IMR-90 (cell line): Measurements from ENCODE around the gene AKR1A1. TPM values are rescaled to one million over a fixed set of nuclear protein-coding genes. Genes with fewer than 3 reads are reported as not detected.

Experiments
- ATAC-seq: fragments of 200-7000 bp; cut with Tn5 transposase; 2 replicates; pipeline ENCODE4 v1.9.1; 2020; ENCODE audit warnings: low read depth, mild to moderate bottlenecking, moderate library complexity
- BruUV-seq: library from RNA; stranded (reverse); fragments of 400-500 nt; replicated peaks from 2 replicates; lab custom pipeline; 2021; lab: Mats Ljungman, UMichigan
- CTCF ChIA-PET: fragments of 300-600 bp; formaldehyde crosslinking; extraction: SDS; loops from one replicate; lab custom pipeline; 2021; ENCODE audit warnings: antibody characterized with exemption; lab: Yijun Ruan, JAX
- POLR2A ChIA-PET: fragments of 300-600 bp; sonication (Branson Sonifier 250); formaldehyde crosslinking; loops from one replicate; lab custom pipeline; 2022; ENCODE audit warnings: antibody characterized with exemption; ENCODE audit not compliant: unreplicated experiment; lab: Charles Lee
- DNase-seq: peaks from one replicate; pipeline ENCODE4 v3.0.0; 2013
- H2AFZ ChIP-seq: replicated peaks from 2 replicates; pipeline ENCODE3; 2013; ENCODE audit warnings: low read length, mild to moderate bottlenecking; ENCODE audit not compliant: poor library complexity
- H2AK5ac ChIP-seq: 2 replicates; pipeline ENCODE4 v1.6.1; 2013; ENCODE audit warnings: low read depth, low read length, inconsistent platforms
- H2AK9ac ChIP-seq: replicated peaks from 2 replicates; pipeline ENCODE3; 2013; ENCODE audit warnings: mild to moderate bottlenecking, low read depth, low read length, moderate library complexity; ENCODE audit not compliant: poor library complexity
- H2BK120ac ChIP-seq: 2 replicates; pipeline ENCODE4 v1.6.1; 2013; ENCODE audit warnings: low read depth, low read length, inconsistent platforms
- H2BK15ac ChIP-seq: 3 replicates; pipeline ENCODE4 v1.6.1; 2013; ENCODE audit warnings: low read depth, low read length, inconsistent platforms
- H2BK20ac ChIP-seq: 2 replicates; pipeline ENCODE4 v1.6.1; 2013; ENCODE audit warnings: low read depth, mild to moderate bottlenecking, inconsistent platforms, low read length, moderate library complexity
- H2BK5ac ChIP-seq: 2 replicates; pipeline ENCODE4 v1.6.1; 2013; ENCODE audit warnings: mild to moderate bottlenecking, low read depth, low read length, inconsistent platforms; ENCODE audit not compliant: poor library complexity, severe bottlenecking
- H3K14ac ChIP-seq: replicated peaks from 2 replicates; pipeline ENCODE4 v1.6.1; 2013; ENCODE audit warnings: low read depth, low read length, inconsistent platforms
- H3K18ac ChIP-seq: 2 replicates; pipeline ENCODE4 v1.6.1; 2013; ENCODE audit warnings: low read depth, low read length, control low read depth
- H3K23ac ChIP-seq: 2 replicates; pipeline ENCODE4 v1.6.1; 2013; ENCODE audit warnings: low read depth, low read length, inconsistent platforms
- H3K27ac ChIP-seq: 2 replicates; pipeline ENCODE4 v1.5.1; 2013; ENCODE audit warnings: mild to moderate bottlenecking, control low read depth, low read length; ENCODE audit not compliant: insufficient read depth
- H3K27me3 ChIP-seq: 2 replicates; pipeline ENCODE4 v1.6.1; 2013; ENCODE audit warnings: low read length; ENCODE audit not compliant: control insufficient read depth, insufficient read depth
- H3K36me3 ChIP-seq: 2 replicates; pipeline ENCODE4 v1.6.1; 2013; ENCODE audit warnings: low read length, mixed read lengths; ENCODE audit not compliant: control insufficient read depth, insufficient read depth
- H3K4ac ChIP-seq: 2 replicates; pipeline ENCODE4 v1.6.1; 2013; ENCODE audit warnings: low read depth, low read length, inconsistent platforms
- H3K4me1 ChIP-seq: 2 replicates; pipeline ENCODE4 v1.6.1; 2013; ENCODE audit warnings: low read length, mixed read lengths; ENCODE audit not compliant: control insufficient read depth, insufficient read depth
- H3K4me2 ChIP-seq: 2 replicates; pipeline ENCODE4 v1.6.1; 2013; ENCODE audit warnings: low read depth, mild to moderate bottlenecking, control low read depth, low read length, moderate library complexity
- H3K4me3 ChIP-seq: 2 replicates; pipeline ENCODE4 v1.5.1; 2013; ENCODE audit warnings: low read depth, mild to moderate bottlenecking, control low read depth, low read length, moderate library complexity; ENCODE audit not compliant: insufficient read depth
- H3K56ac ChIP-seq: 2 replicates; pipeline ENCODE4 v1.6.1; 2013; ENCODE audit warnings: low read length, inconsistent platforms; ENCODE audit not compliant: insufficient read depth; ENCODE audit errors: extremely low read depth
- H3K79me1 ChIP-seq, 2 experiments: 2 replicates each; pipeline ENCODE4 v1.6.1; 2013; ENCODE audit warnings: low read length in 2 of 2, inconsistent platforms in 1 of 2, low read depth in 1 of 2
- H3K9ac ChIP-seq: 2 replicates; pipeline ENCODE4 v1.6.1; 2013; ENCODE audit warnings: low read depth, low read length, control low read depth
- H3K9me1 ChIP-seq: 2 replicates; pipeline ENCODE4 v1.6.1; 2013; ENCODE audit warnings: low read length, inconsistent platforms; ENCODE audit not compliant: insufficient read depth
- H3K9me3 ChIP-seq: 2 replicates; pipeline ENCODE4 v1.6.1; 2013; ENCODE audit warnings: low read length; ENCODE audit not compliant: control insufficient read depth, insufficient read depth
- H4K20me1 ChIP-seq: 2 replicates; pipeline ENCODE4 v1.6.1; 2013; ENCODE audit warnings: low read length, inconsistent platforms; ENCODE audit not compliant: insufficient read depth
- H4K5ac ChIP-seq: 2 replicates; pipeline ENCODE4 v1.6.1; 2013; ENCODE audit warnings: mild to moderate bottlenecking, low read depth, low read length, control low read depth
- H4K8ac ChIP-seq, 2 experiments: 2 replicates each; pipeline ENCODE4 v1.6.1; 2013; ENCODE audit warnings: low read depth in 2 of 2, low read length in 2 of 2, control low read depth in 1 of 2, inconsistent platforms in 1 of 2
- H4K91ac ChIP-seq: 2 replicates; pipeline ENCODE4 v1.6.1; 2013; ENCODE audit warnings: low read depth, low read length, inconsistent platforms; ENCODE audit not compliant: insufficient read depth
- CTCF ChIP-seq: conservative IDR thresholded peaks from 2 replicates; pipeline ENCODE4 v1.5.1; 2012; ENCODE audit warnings: mild to moderate bottlenecking, low read depth, low read length, improper control_type of control experiment
- ELK1 ChIP-seq: fragments of 150-350 bp; IDR thresholded peaks from 2 replicates; pipeline ENCODE4 v1.6.1; 2016; ENCODE audit warnings: low read depth, mild to moderate bottlenecking, low read length, moderate library complexity, borderline replicate concordance
- MAFK ChIP-seq: IDR thresholded peaks from 2 replicates; pipeline ENCODE4 v1.6.1; 2012; ENCODE audit warnings: low read depth, low read length, improper control_type of control experiment
- RAD21 ChIP-seq: IDR thresholded peaks from 2 replicates; pipeline ENCODE4 v1.6.1; 2012; ENCODE audit warnings: low read length, improper control_type of control experiment
- RCOR1 ChIP-seq: IDR thresholded peaks from 2 replicates; pipeline ENCODE4 v1.6.1; 2012; ENCODE audit warnings: mild to moderate bottlenecking, low read length, improper control_type of control experiment; ENCODE audit not compliant: insufficient replicate concordance
- SMC3 ChIP-seq: fragments of 150-350 bp; IDR thresholded peaks from 2 replicates; pipeline ENCODE4 v1.6.1; 2016; ENCODE audit warnings: low read depth, mild to moderate bottlenecking, antibody characterized with exemption, low read length, moderate library complexity
- WGBS, 2 experiments: methylation state at CpG; one replicate each; pipeline versions ENCODE4 v1.1.5 to v1.1.7; 2013; ENCODE audit warnings: missing lambda C conversion rate in 2 of 2; ENCODE audit not compliant: insufficient read length in 1 of 2; ENCODE audit errors: extremely low coverage in 2 of 2; 5-methylcytosine and 5-hydroxymethylcytosine counted together
- dilution Hi-C: fragments of 300-500 bp; cut with HindIII; formaldehyde crosslinking; loops from one replicate; pipeline ENCODE4 v1.14.3; 2018; ENCODE audit warnings: low sequenced_read_pairs; ENCODE audit not compliant: unreplicated experiment
- in situ Hi-C: fragments of 300-500 bp; cut with MboI; formaldehyde crosslinking; loops from 3 replicates; pipeline ENCODE4 v1.14.3; 2019; ENCODE audit warnings: low sequenced_read_pairs, inconsistent platforms, mixed read lengths
- intact Hi-C: fragments of 100-400 bp; cut with micrococcal nuclease; formaldehyde crosslinking; loops from 2 replicates; pipeline ENCODE4 v1.10.0; 2022
- polyA plus RNA-seq, 3 experiments: library from polyadenylated mRNA; depleted of rRNA; stranded (reverse); fragments of >200 nt; gene quantifications; 2 replicates each; pipeline ENCODE4 v1.2.3, GENCODE V29; 2012; ENCODE audit warnings: low replicate concordance in 1 of 3
- total RNA-seq: library from RNA; depleted of rRNA; stranded (reverse); fragments of >200 nt; gene quantifications from 2 replicates; pipeline ENCODE4 v1.2.3, GENCODE V29; 2012

Gene AKR1A1
- total and polyA plus RNA-seq, 2 of the 4 experiments (the other 2 are of a cell fraction): 141 to 151 TPM

GRCh38 chr1:45542591-45542990, 8.0 kb upstream of the AKR1A1 start:
- no peak overlapping the region for H2AFZ ChIP-seq
- intact Hi-C loops: no loop called here
- H3K27ac ChIP-seq: no peak overlapping the region
- no peak overlapping the region for H2BK120ac ChIP-seq
- no peaks in the 10 kb centered on the region for H3K9me3 ChIP-seq
- H2AK9ac ChIP-seq: no peak overlapping the region
- ATAC-seq (no peak), DNase-seq (no peak)
- H4K8ac ChIP-seq: no peak overlapping the region
- in situ Hi-C loops: no loop called here
- no peaks in the 10 kb centered on the region for H3K36me3 ChIP-seq
- H3K23ac ChIP-seq: 0 out of 2 replicates have a peak overlapping the region, but pooled peaks have one; percentile 11
- no peaks in the 10 kb centered on the region for H3K79me1 ChIP-seq
- H4K91ac ChIP-seq: no peak overlapping the region
- H3K18ac ChIP-seq: no peak overlapping the region
- H3K56ac ChIP-seq: no peak overlapping the region
- H3K4me1 ChIP-seq: no peaks in the 10 kb centered on the region
- no peak overlapping the region for H2BK20ac ChIP-seq
- no peak overlapping the region for H3K14ac ChIP-seq
- TF ChIP-seq ELK1: no peak
- no peak for TF ChIP-seq RAD21
- TF ChIP-seq RCOR1: no peak
- TF ChIP-seq MAFK: no peak
- TF ChIP-seq CTCF: no peak
- no peak for TF ChIP-seq SMC3
- H3K4me3 ChIP-seq: no peak overlapping the region
- no peak overlapping the region for H2BK15ac ChIP-seq
- H3K9me1 ChIP-seq: no peaks in the 10 kb centered on the region
- ChIA-PET POLR2A (interaction anchor here (0.6 kb wide), 1 partner anchor 12 kb away, joined by 16 read pairs; no protein-coding TSS in a partner anchor), CTCF (no interaction called here)
- no peak overlapping the region for H2AK5ac ChIP-seq
- no peaks in the 10 kb centered on the region for H4K20me1 ChIP-seq
- peaks cover 2% of the 10 kb centered on the region; the same call in 1 of the 2 replicates for H3K27me3 ChIP-seq
- H3K4me2 ChIP-seq: no peak overlapping the region
- no peak overlapping the region for H3K9ac ChIP-seq
- dilution Hi-C loops: no loop called here
- no CpG with 5 or more reads among the region's 4 CpGs for WGBS, 2 experiments
- no peak overlapping the region for H4K5ac ChIP-seq
- BruUV-seq: no TSS peak
- H2BK5ac ChIP-seq: no peak overlapping the region
- no peak overlapping the region for H3K4ac ChIP-seq
